ENCODE measurements around the gene TMEM131.
A peak's percentile ranks its signal among the peaks of the same experiment; 100 is the strongest.
"Not testable (repeated sequence)": the region's sequence is repeated elsewhere in the genome, so short reads cannot be mapped to it uniquely, and the experiment has no call there.

Gene TMEM131

GRCh38 chr2:97880334-97880733 is 115.4 kb downstream of the TMEM131 start:
- Histone ChIP-seq H3K9me3 (ENCODE audit: control insufficient read depth, low read length) (peaks cover 7% of the 10 kb centered on the region), H3K18ac (ENCODE audit: low read depth in 1 of 2, low read length in 2 of 2) (no peak overlapping the region), H3K23ac (ENCODE audit: low read length in 2 of 2) (no peak overlapping the region), H3K4ac (ENCODE audit: low read depth in 1 of 2, low read length in 2 of 2) (no peak overlapping the region), H4K91ac (ENCODE audit: low read length) (no peak overlapping the region), H3K79me1 (replicated peaks; ENCODE audit: low read length, poor library complexity, severe bottlenecking) (peaks cover 8% of the 10 kb centered on the region), H2BK120ac (ENCODE audit: low read depth, low read length) (no peak overlapping the region), H3K27ac (ENCODE audit: low read length, poor library complexity, severe bottlenecking) (no peak overlapping the region), H2AFZ (ENCODE audit: low read depth, low read length) (no peak overlapping the region), H3K27me3 (ENCODE audit: control insufficient read depth in 1 of 2, insufficient read depth in 1 of 2, low read length in 2 of 2) (no peaks in the 10 kb centered on the region), H2BK5ac (ENCODE audit: low read depth, low read length, poor library complexity, severe bottlenecking) (no peak overlapping the region), H2BK12ac (ENCODE audit: low read length in 2 of 2) (no peak overlapping the region), H2BK15ac (ENCODE audit: low read depth, poor library complexity, severe bottlenecking) (no peak overlapping the region), H3K4me1 (ENCODE audit: control insufficient read depth, insufficient read depth, low read depth, low read length) (no peaks in the 10 kb centered on the region), H3K4me2 (ENCODE audit: low read length, poor library complexity, severe bottlenecking) (no peak overlapping the region), H4K8ac (ENCODE audit: low read length) (no peak overlapping the region), H3K9ac (ENCODE audit: low read length) (no peak overlapping the region), H3K36me3 (ENCODE audit: control insufficient read depth in 1 of 2, insufficient read depth in 2 of 2, low read depth in 1 of 2, low read length in 2 of 2) (peaks cover 0 to 18% of the 10 kb centered on the region in 2 experiments), H3K14ac (ENCODE audit: low read length in 2 of 2) (no peak overlapping the region), H3K4me3 (ENCODE audit: insufficient read depth in 1 of 2, low read depth in 1 of 2, low read length in 2 of 2) (no peak overlapping the region), H2AK5ac (ENCODE audit: low read length, severe bottlenecking) (no peak overlapping the region)
- WGBS = 78% methylated on average over 2 of the region's 2 CpGs
- no peak for DNase-seq

- no peak overlapping the region for H2BK15ac ChIP-seq (ENCODE audit: low read depth, poor library complexity, severe bottlenecking)
- no peak overlapping the region for H2AFZ ChIP-seq (ENCODE audit: low read depth, low read length)
- H2BK12ac ChIP-seq (ENCODE audit: low read length in 2 of 2) = no peak overlapping the region
- H4K8ac ChIP-seq (ENCODE audit: low read length) = no peak overlapping the region
- H3K4me3 ChIP-seq (ENCODE audit: insufficient read depth in 1 of 2, low read depth in 1 of 2, low read length in 2 of 2) = no peak overlapping the region
- no peak overlapping the region for H2BK120ac ChIP-seq (ENCODE audit: low read depth, low read length)
- H3K36me3 ChIP-seq (ENCODE audit: control insufficient read depth in 1 of 2, insufficient read depth in 2 of 2, low read depth in 1 of 2, low read length in 2 of 2) = peaks cover 0 to 12% of the 10 kb centered on the region in 2 experiments
- no peak overlapping the region for H3K23ac ChIP-seq (ENCODE audit: low read length in 2 of 2)
- H3K18ac ChIP-seq (ENCODE audit: low read depth in 1 of 2, low read length in 2 of 2) = no peak overlapping the region
- H4K91ac ChIP-seq (ENCODE audit: low read length) = no peak overlapping the region
- H3K4ac ChIP-seq (ENCODE audit: low read depth in 1 of 2, low read length in 2 of 2) = no peak overlapping the region
- WGBS = 100% methylated on average over 3 of the region's 3 CpGs
- no peak overlapping the region for H3K4me2 ChIP-seq (ENCODE audit: low read length, poor library complexity, severe bottlenecking)
- peaks cover 8% of the 10 kb centered on the region for H3K79me1 ChIP-seq (replicated peaks; ENCODE audit: low read length, poor library complexity, severe bottlenecking)
- no peak overlapping the region for H2AK5ac ChIP-seq (ENCODE audit: low read length, severe bottlenecking)
- H3K14ac ChIP-seq (ENCODE audit: low read length in 2 of 2) = no peak overlapping the region
- H3K27me3 ChIP-seq (ENCODE audit: control insufficient read depth in 1 of 2, insufficient read depth in 1 of 2, low read length in 2 of 2) = no peaks in the 10 kb centered on the region
- H3K4me1 ChIP-seq (ENCODE audit: control insufficient read depth, insufficient read depth, low read depth, low read length) = no peaks in the 10 kb centered on the region
- H3K9ac ChIP-seq (ENCODE audit: low read length) = no peak overlapping the region
- DNase-seq = no peak
- H3K9me3 ChIP-seq (ENCODE audit: control insufficient read depth, low read length) = no peaks in the 10 kb centered on the region
- H3K27ac ChIP-seq (ENCODE audit: low read length, poor library complexity, severe bottlenecking) = no peak overlapping the region
- no peak overlapping the region for H2BK5ac ChIP-seq (ENCODE audit: low read depth, low read length, poor library complexity, severe bottlenecking)
These were observed 116.9 kb downstream of the TMEM131 start for GRCh38 chr2:97878865-97879264.

GRCh38 chr2:97878317-97878716 is 117.4 kb downstream of the TMEM131 start:
- not testable (repeated sequence) for H3K4me3 ChIP-seq (ENCODE audit: insufficient read depth in 1 of 2, low read depth in 1 of 2, low read length in 2 of 2); H3K4me2 ChIP-seq (ENCODE audit: low read length, poor library complexity, severe bottlenecking); H2AK5ac ChIP-seq (ENCODE audit: low read length, severe bottlenecking); H2BK12ac ChIP-seq (ENCODE audit: low read length in 2 of 2); DNase-seq; H3K23ac ChIP-seq (ENCODE audit: low read length in 2 of 2); H4K8ac ChIP-seq (ENCODE audit: low read length); H2BK120ac ChIP-seq (ENCODE audit: low read depth, low read length); H2BK15ac ChIP-seq (ENCODE audit: low read depth, poor library complexity, severe bottlenecking); H2AFZ ChIP-seq (ENCODE audit: low read depth, low read length); H3K14ac ChIP-seq (ENCODE audit: low read length in 2 of 2); H3K18ac ChIP-seq (ENCODE audit: low read depth in 1 of 2, low read length in 2 of 2); H3K9ac ChIP-seq (ENCODE audit: low read length); H4K91ac ChIP-seq (ENCODE audit: low read length); H3K27me3 ChIP-seq (ENCODE audit: control insufficient read depth in 1 of 2, insufficient read depth in 1 of 2, low read length in 2 of 2); H3K9me3 ChIP-seq (ENCODE audit: control insufficient read depth, low read length); H3K27ac ChIP-seq (ENCODE audit: low read length, poor library complexity, severe bottlenecking); H3K4ac ChIP-seq (ENCODE audit: low read depth in 1 of 2, low read length in 2 of 2); H2BK5ac ChIP-seq (ENCODE audit: low read depth, low read length, poor library complexity, severe bottlenecking); H3K4me1 ChIP-seq (ENCODE audit: control insufficient read depth, insufficient read depth, low read depth, low read length)
- WGBS = 95% methylated on average over 2 of the region's 2 CpGs
- H3K36me3 ChIP-seq (ENCODE audit: control insufficient read depth in 1 of 2, insufficient read depth in 2 of 2, low read depth in 1 of 2, low read length in 2 of 2) = peaks cover 2 to 12% of the 10 kb centered on the region in 2 experiments
- H3K79me1 ChIP-seq (replicated peaks; ENCODE audit: low read length, poor library complexity, severe bottlenecking) = peaks cover 10% of the 10 kb centered on the region

GRCh38 chr2:97871096-97871780 is 124.5 kb downstream of the TMEM131 start:
- peak; percentile 53 for DNase-seq
- H3K79me1 ChIP-seq (replicated peaks; ENCODE audit: low read length, poor library complexity, severe bottlenecking) = peaks cover 18% of the 10 kb centered on the region
- H3K36me3 ChIP-seq (ENCODE audit: control insufficient read depth in 1 of 2, insufficient read depth in 2 of 2, low read depth in 1 of 2, low read length in 2 of 2) = peaks cover 0 to 7% of the 10 kb centered on the region in 2 experiments
- H2BK15ac ChIP-seq (ENCODE audit: low read depth, poor library complexity, severe bottlenecking) = no peak overlapping the region
- 68% methylated on average over 4 of the region's 4 CpGs for WGBS
- no peak overlapping the region for H3K27ac ChIP-seq (ENCODE audit: low read length, poor library complexity, severe bottlenecking)
- no peak overlapping the region for H3K4me3 ChIP-seq (ENCODE audit: insufficient read depth in 1 of 2, low read depth in 1 of 2, low read length in 2 of 2)
- no peak overlapping the region for H4K91ac ChIP-seq (ENCODE audit: low read length)
- peaks cover 11% of the 10 kb centered on the region for H3K9me3 ChIP-seq (ENCODE audit: control insufficient read depth, low read length)
- H2BK12ac ChIP-seq (ENCODE audit: low read length in 2 of 2) = peak overlapping the region; percentile 54 to 56
- H3K23ac ChIP-seq (ENCODE audit: low read length in 2 of 2) = no peak overlapping the region
- peak overlapping the region; percentile 28 for H4K8ac ChIP-seq (ENCODE audit: low read length)
- no peak overlapping the region for H3K14ac ChIP-seq (ENCODE audit: low read length in 2 of 2)
- no peak overlapping the region for H2BK5ac ChIP-seq (ENCODE audit: low read depth, low read length, poor library complexity, severe bottlenecking)
- peak overlapping the region; percentile 15 for H2BK120ac ChIP-seq (ENCODE audit: low read depth, low read length)
- no peaks in the 10 kb centered on the region for H3K27me3 ChIP-seq (ENCODE audit: control insufficient read depth in 1 of 2, insufficient read depth in 1 of 2, low read length in 2 of 2)
- peak overlapping the region; percentile 34 to 62 for H3K18ac ChIP-seq (ENCODE audit: low read depth in 1 of 2, low read length in 2 of 2)
- peaks cover 5% of the 10 kb centered on the region for H3K4me1 ChIP-seq (ENCODE audit: control insufficient read depth, insufficient read depth, low read depth, low read length)
- H3K9ac ChIP-seq (ENCODE audit: low read length) = peak overlapping the region; percentile 82
- H3K4me2 ChIP-seq (ENCODE audit: low read length, poor library complexity, severe bottlenecking) = no peak overlapping the region
- H2AK5ac ChIP-seq (ENCODE audit: low read length, severe bottlenecking) = no peak overlapping the region
- no peak overlapping the region for H2AFZ ChIP-seq (ENCODE audit: low read depth, low read length)
- H3K4ac ChIP-seq (ENCODE audit: low read depth in 1 of 2, low read length in 2 of 2) = no peak overlapping the region
